GM19043 (cell line): Measurements from ENCODE around the gene TIGD1.
"Not testable (repeated sequence)": the region's sequence is repeated elsewhere in the genome, so short reads cannot be mapped to it uniquely, and the experiment has no call there.

Experiments
- ATAC-seq: cut with Tn5 transposase; IDR thresholded peaks from one replicate; pipeline ENCODE4 v1.9.1; 2021; ENCODE audit warnings: low read depth; ENCODE audit not compliant: unreplicated experiment

The TIGD1 gene

GRCh38 chr2:232540441-232541041 is 9.8 kb downstream of the TIGD1 start:
- no peak for ATAC-seq

GRCh38 chr2:232539298-232540231 is 10.8 kb downstream of the TIGD1 start, which contains the start of gene CHRNG:
CHRNG (plus strand) TSS chr2:232539692; CDS start chr2:232539748, 56 bp downstream.
- no peak for ATAC-seq

DNA sequence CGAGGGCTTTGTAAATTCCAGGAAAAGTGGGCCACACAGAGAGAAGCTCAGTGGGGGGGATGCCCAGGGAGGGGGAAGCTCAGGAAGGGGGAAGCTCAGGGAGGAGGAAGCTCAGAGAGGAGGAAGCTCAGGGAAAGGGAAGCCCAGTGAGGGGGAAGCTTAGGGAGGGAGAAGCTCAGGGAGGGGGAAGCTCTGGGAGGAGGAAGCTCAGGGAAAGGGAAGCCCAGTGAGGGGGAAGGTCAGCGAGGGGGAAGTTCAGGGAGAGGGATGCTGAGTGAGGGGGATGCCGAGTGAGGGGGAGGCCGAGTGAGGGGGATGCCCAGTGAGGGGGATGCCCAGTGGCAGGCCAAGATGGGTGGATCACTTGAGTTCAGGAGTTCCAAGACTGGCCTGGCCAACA is 11.7 kb downstream of the TIGD1 start:
- no peak for ATAC-seq

DNA sequence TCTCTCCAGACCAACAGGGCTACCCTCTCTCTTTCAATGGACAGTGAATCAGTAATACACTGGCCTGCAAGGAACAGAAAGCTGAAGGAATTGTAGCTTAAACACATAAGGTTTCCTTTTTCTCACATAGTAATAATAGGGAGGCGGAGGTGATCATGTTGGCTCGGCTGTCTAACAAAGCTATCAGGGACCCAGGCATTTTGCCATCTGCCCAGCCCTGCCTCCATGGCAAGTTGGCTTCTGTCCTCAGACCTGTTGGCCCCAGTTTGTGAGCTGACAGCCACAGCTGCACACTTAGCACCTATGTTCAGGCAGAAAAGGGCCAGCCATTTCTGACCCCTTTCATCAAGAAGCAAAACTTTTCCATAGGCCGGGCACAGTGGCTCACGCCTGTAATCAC is 12.9 kb downstream of the TIGD1 start:
- ATAC-seq, result no peak

DNA sequence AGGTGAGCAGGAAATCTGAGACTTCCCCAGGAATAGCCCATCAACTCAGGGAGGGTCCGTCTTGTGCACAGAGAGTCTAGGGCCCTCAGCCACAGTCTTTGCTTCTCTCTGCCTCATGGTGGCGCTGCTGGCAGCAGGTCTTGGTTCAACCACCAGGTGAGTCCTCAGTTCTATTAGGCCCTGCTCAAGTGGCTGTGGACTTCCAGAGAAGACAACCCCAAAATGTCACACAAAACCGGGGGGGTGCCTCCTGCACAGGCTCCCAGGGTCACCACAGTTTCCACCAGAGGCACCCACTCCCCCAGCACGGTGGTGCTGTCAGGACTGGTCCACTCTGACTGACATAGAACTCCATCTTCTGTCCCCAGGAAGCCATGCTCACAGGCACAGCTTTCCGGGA is 13.3 kb downstream of the TIGD1 start:
- ATAC-seq, result no peak

DNA sequence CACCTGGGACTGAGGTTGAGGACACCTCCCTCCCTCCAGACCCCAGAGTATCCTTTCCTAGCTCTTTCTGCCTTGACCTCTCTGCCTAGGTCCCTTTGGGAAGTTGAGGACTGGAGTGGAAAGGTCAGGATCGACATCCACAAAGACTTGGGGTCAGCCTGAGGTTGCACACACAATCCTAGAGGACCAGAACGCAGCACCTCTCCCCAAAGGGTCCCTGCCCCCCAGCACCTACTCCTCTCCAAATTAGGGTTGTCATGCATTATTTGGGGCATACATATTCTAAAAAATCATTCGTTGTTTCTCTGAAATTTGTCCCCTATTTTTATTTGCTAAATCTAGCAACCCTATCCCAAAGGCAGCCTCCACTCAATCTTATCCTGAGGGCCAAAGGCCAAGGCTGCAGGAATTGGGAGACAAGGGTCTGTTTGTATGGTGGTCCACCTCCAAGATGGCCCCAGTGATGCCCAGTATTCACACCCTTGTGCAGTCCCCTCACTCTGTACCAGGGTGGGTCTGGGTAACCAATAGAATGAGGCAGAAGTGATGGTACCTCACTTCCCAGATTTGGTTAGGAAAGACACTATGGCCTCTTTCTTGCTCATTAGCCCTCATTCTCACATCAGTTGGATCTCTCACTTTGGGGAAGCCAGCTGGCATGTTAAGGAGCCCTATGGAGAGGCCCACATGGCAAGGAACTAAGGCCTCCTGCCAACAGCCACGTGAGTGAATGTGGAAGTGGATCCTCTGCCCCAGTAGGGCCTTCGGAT is 14.4 kb downstream of the TIGD1 start:
- ATAC-seq, result no peak

- no peak for ATAC-seq
These were observed 15.3 kb downstream of the TIGD1 start for GRCh38 chr2:232534940-232535651.

DNA sequence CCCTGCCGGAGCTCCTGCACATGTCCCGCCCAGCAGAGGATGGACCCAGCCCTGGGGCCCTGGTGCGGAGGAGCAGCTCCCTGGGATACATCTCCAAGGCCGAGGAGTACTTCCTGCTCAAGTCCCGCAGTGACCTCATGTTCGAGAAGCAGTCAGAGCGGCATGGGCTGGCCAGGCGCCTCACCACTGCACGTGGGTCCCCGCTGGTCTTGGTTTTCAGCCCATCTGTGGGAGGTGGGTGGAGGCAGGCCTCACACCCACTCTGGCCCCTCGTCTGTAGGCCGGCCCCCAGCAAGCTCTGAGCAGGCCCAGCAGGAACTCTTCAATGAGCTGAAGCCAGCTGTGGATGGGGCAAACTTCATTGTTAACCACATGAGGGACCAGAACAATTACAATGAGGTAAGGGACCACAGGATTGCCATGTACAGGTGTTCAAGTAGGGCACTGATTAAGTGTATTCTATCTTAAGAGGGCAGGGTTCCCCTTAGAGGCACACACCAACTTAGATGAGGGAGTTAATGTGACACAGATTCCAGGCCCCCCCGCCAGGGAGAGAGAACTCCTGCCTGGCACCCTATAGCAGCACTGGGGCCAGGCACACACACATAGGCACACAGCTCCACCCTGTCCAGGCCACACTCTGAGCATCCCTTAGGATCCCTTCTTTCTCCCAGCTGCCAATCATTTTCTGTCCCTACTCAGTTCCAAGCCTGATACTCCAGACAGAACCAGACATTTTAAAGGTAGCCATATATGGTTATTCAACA is 16.2 kb downstream of the TIGD1 start:
- no peak for ATAC-seq

- ATAC-seq, result not testable (repeated sequence)
These were observed 17.5 kb downstream of the TIGD1 start for GRCh38 chr2:232532821-232533220.

GRCh38 chr2:232532419-232532818 is 17.9 kb downstream of the TIGD1 start:
- no peak for ATAC-seq

DNA sequence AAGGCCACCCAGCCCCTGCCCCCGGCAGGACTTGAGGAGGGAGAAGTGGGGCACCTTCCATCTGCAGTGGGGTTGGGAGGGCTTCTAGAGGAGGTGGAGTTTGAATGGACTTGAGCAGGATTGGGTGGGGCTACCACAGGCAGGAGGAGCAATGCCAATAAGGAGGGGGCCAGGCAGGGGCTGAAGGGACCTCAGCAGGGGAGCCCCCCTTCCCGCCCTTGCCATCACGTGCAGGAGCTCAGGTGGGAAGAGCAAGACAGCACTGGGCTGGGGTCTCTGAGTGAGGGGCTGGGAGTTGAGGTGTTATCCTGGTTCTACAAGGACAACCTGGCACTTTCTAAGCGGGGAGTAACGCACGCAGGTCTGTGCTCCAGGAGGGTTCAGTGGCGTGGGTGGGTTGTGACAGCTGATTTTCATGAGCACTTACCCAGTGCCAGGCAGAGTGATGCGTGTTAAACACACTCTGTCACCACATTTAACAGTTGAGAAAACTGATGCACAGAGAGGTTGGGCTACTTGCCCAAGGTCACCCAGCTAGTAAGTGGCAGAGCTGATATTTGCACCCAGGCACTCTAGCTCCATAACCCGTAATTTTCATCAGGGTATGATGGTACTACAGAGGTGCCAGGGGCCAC is 19.6 kb downstream of the TIGD1 start:
- no peak for ATAC-seq

- no peak for ATAC-seq
These were observed 20.4 kb downstream of the TIGD1 start for GRCh38 chr2:232529806-232530547.

- ATAC-seq, result no peak
These were observed 21.5 kb downstream of the TIGD1 start for GRCh38 chr2:232528746-232529460.

DNA sequence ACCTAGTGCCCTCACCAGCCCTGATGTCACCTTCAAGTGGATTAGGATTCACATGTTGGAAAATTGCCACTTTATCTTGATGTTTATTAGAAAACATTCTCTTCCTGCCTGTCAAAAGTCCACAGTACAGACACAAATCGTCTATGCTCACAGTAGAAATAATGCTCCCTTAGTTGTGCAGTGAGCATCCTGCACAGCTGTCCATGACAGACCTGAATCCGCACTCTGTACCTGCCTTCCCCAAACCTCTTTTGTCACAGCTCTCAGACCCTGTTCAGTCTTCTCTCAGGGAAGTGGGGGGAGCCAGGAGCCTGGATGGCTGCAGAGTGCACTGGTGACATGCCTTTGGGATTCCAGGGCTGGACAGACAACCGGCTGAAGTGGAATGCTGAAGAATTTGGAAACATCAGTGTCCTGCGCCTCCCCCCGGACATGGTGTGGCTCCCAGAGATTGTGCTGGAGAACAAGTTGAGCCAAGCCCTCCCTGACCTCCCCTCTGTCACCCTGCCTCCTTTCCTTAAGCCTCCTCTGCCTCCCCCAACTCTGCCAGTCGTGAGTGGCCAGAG is 22.4 kb downstream of the TIGD1 start:
- no peak for ATAC-seq

GRCh38 chr2:232526372-232526941 is 23.9 kb downstream of the TIGD1 start:
- ATAC-seq, result no peak

- ATAC-seq, result no peak
These were observed 24.5 kb downstream of the TIGD1 start, which contains the start of gene CHRND for GRCh38 chr2:232525791-232526371. CHRND (plus strand) TSS chr2:232526160; CDS start chr2:232526216, 56 bp downstream.

DNA sequence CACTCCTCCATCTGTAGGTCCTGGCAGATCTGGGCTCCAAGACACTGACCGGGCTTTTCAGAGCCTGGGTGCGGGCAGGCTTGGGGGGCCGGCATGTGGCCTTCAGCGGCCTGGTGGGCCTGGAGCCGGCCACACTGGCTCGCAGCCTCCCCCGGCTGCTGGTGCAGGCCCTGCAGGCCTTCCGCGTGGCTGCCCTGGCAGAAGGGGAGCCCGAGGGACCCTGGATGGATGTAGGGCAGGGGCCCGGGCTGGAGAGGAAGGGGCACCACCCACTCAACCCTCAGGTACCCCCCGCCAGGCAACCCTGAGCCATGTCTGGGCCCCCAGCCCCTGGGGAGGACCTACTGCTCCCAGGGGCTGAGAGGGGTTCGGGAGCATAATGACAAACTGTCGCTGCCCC is 25.2 kb downstream of the TIGD1 start:
- no peak for ATAC-seq
